Measurements from ENCODE around the gene TCTN1. TPM values are rescaled to one million over a fixed set of nuclear protein-coding genes. Genes with fewer than 3 reads are reported as not detected.
"Not testable (repeated sequence)": the region's sequence is repeated elsewhere in the genome, so short reads cannot be mapped to it uniquely, and the experiment has no call there.

The TCTN1 gene
- total RNA-seq, 1 experiment from 2014 or later: 27.0 TPM

- Histone ChIP-seq H2AFZ (ENCODE audit: low read depth, low read length, poor library complexity, severe bottlenecking) (no peak overlapping the region), H3K27me3 (ENCODE audit: insufficient read depth, low read length) (no peaks in the 10 kb centered on the region), H3K27ac (ENCODE audit: low read depth, low read length) (no peak overlapping the region), H3K4me1 (ENCODE audit: control insufficient read depth in 1 of 2, insufficient read depth in 2 of 2, low read length in 2 of 2) (peaks cover 23 to 42% of the 10 kb centered on the region in 2 experiments), H4K20me1 (ENCODE audit: insufficient read depth) (peaks cover 8% of the 10 kb centered on the region; the same call in 1 of the 2 replicates), H3K4me3 (replicated peaks in 1 of 2; ENCODE audit: low read depth in 1 of 2, low read length in 2 of 2) (no peak overlapping the region), H3K4me2 (ENCODE audit: low read length) (no peak overlapping the region), H3K36me3 (ENCODE audit: control insufficient read depth in 1 of 2, insufficient read depth in 2 of 2, low read length in 2 of 2) (peaks cover 0 to 5% of the 10 kb centered on the region in 2 experiments; a peak in 1 of 4 replicates), H3K9ac (ENCODE audit: low read length) (no peak overlapping the region), H3K79me2 (ENCODE audit: insufficient read depth, low read length) (peaks cover 82% of the 10 kb centered on the region), H3K9me2 (ENCODE audit: insufficient read depth) (no peaks in the 10 kb centered on the region), H3K9me3 (ENCODE audit: control insufficient read depth in 1 of 2, insufficient read depth in 1 of 2, low read depth in 1 of 2, low read length in 2 of 2) (peaks cover 9 to 12% of the 10 kb centered on the region in 2 experiments; a peak in 2 of 4 replicates)
- DNase-seq (ENCODE audit: low read depth, low spot score) (no peak), ATAC-seq (no peak)
- RAD21 ChIA-PET (ENCODE audit: low non-redundant PET in 1 of 2, low total read pairs in 2 of 2, uncharacterized antibody in 2 of 2, unreplicated experiment in 2 of 2): no interaction called here
- TF ChIP-seq POLR2AphosphoS5 (IDR thresholded peaks at IDR 0.05; ENCODE audit: low read depth, low read length): no peak
- TF ChIP-seq SP1 (IDR thresholded peaks at IDR 0.05; ENCODE audit: low read depth): no peak
- TF ChIP-seq EZH2phosphoT487 (IDR thresholded peaks at IDR 0.05; ENCODE audit: borderline replicate concordance): no peak
- intact Hi-C loops (cut with micrococcal nuclease): no loop called here
- no TSS peak for BruUV-seq (replicated peaks)
- POLR2A ChIA-PET: no interaction called here
- CTCF ChIA-PET: interaction anchor here (1.0 kb wide), 1 partner anchor 8 kb away, joined by 3 read pairs; no protein-coding TSS in a partner anchor
Measured at GRCh38 chr12:110574044-110574443, 39.9 kb upstream of the TCTN1 start.

DNA sequence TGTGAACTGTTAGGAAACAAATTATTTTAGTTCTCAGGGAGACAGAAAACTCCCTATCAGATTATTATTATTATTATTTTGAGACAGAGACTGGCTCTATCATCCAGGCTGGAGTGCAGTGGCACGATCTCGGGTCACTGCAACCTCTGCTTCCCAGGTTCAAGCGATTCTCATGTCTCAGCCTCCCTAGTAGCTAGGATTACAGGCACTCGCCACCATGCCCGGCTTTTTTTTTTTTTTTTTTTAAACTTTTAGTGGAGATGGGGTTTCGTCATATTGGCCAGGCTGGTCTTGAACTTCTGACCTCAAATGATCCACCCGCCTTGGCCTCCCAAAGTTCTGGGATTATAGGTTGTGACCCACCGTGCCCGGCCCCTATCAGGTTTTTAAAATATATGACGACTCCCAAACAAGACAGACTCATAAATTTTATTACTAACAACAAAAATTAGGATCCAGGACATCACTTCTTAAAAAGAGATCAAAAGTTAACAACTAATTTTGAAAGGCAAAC lies 39.2 kb upstream of the TCTN1 start:
- BruUV-seq (replicated peaks); H3K4me3 ChIP-seq (replicated peaks in 1 of 2; ENCODE audit: low read depth in 1 of 2, low read length in 2 of 2); H4K20me1 ChIP-seq (ENCODE audit: insufficient read depth); ATAC-seq; H3K9me2 ChIP-seq (ENCODE audit: insufficient read depth); H3K27me3 ChIP-seq (ENCODE audit: insufficient read depth, low read length); H3K27ac ChIP-seq (ENCODE audit: low read depth, low read length); RAD21 ChIA-PET (ENCODE audit: low non-redundant PET in 1 of 2, low total read pairs in 2 of 2, uncharacterized antibody in 2 of 2, unreplicated experiment in 2 of 2); DNase-seq (ENCODE audit: low read depth, low spot score); intact Hi-C loops (cut with micrococcal nuclease); H2AFZ ChIP-seq (ENCODE audit: low read depth, low read length, poor library complexity, severe bottlenecking); POLR2A ChIA-PET; H3K9me3 ChIP-seq (ENCODE audit: control insufficient read depth in 1 of 2, insufficient read depth in 1 of 2, low read depth in 1 of 2, low read length in 2 of 2); H3K36me3 ChIP-seq (ENCODE audit: control insufficient read depth in 1 of 2, insufficient read depth in 2 of 2, low read length in 2 of 2): not testable (repeated sequence)
- Histone ChIP-seq H3K4me2 (ENCODE audit: low read length) (0 out of 2 replicates have a peak overlapping the region, but pooled peaks have one; percentile 32), H3K4me1 (ENCODE audit: control insufficient read depth in 1 of 2, insufficient read depth in 2 of 2, low read length in 2 of 2) (peaks cover 31 to 50% of the 10 kb centered on the region in 2 experiments), H3K79me2 (ENCODE audit: insufficient read depth, low read length) (peaks cover 82% of the 10 kb centered on the region), H3K9ac (ENCODE audit: low read length) (0 out of 2 replicates have a peak overlapping the region, but pooled peaks have one; percentile 1)
- CTCF ChIA-PET: interaction anchor here (1.0 kb wide), 1 partner anchor 9 kb away, joined by 3 read pairs; no protein-coding TSS in a partner anchor

All from HCT116 (cell line).